Stomach (tissue), 9 donors: ENCODE results near the gene ARHGAP24. TPM values are rescaled to one million over a fixed set of nuclear protein-coding genes. Genes with fewer than 3 reads are reported as not detected.

ENCODE experiments used
- DNase-seq, 2 donors: peaks; one replicate each; pipeline versions ENCODE4 v3.0.0 to v3.0.0-alpha.2; 2013 to 2019
- H3K27ac ChIP-seq, 5 donors: fragments of 200-600 bp in 4 of 5; sonication (generic) in 4 of 5; one replicate each; pipeline ENCODE4 v1.5.1; 2013 to 2019; ENCODE audit warnings: mild to moderate bottlenecking in 1 of 5, moderate library complexity in 1 of 5
- H3K27me3 ChIP-seq, 3 donors: fragments of 200-600 bp; sonication (generic); one replicate each; pipeline ENCODE4 v1.5.1; 2017 to 2019; ENCODE audit warnings: mixed run types in 1 of 3
- H3K36me3 ChIP-seq, 4 donors: fragments of 200-600 bp; sonication (generic); 1 replicate in 3 of 4; 2 replicates in 1 of 4; pipeline ENCODE4 v1.5.1; 2016 to 2019
- H3K4me1 ChIP-seq, 4 donors: fragments of 200-600 bp; sonication (generic); one replicate each; pipeline ENCODE4 v1.5.1; 2016 to 2019
- H3K4me3 ChIP-seq, 4 donors: fragments of 200-600 bp; sonication (generic) in 3 of 4; one replicate each; pipeline ENCODE4 v1.5.1; 2016 to 2019; ENCODE audit warnings: mild to moderate bottlenecking in 1 of 4
- H3K9me3 ChIP-seq, 4 donors: fragments of 200-600 bp; sonication (generic); one replicate each; pipeline ENCODE4 v1.5.1; 2016 to 2019
- CTCF ChIP-seq, 7 experiments: fragments of 450-650 bp in 4 of 7; fragments of 200-600 bp in 3 of 7; sonication (generic) in 3 of 7; IDR thresholded peaks; one replicate each; pipeline ENCODE4 v1.5.1; 2016 to 2019; ENCODE audit warnings: antibody characterized with exemption in 7 of 7, control low read depth in 2 of 7, mild to moderate bottlenecking in 1 of 7
- EP300 ChIP-seq: sonication (generic); formaldehyde crosslinking; IDR thresholded peaks from one replicate; pipeline ENCODE4 v1.6.1; 2017; ENCODE audit warnings: antibody characterized with exemption
- POLR2A ChIP-seq, 4 donors: fragments of 450-650 bp; IDR thresholded peaks; one replicate each; pipeline ENCODE4 v1.6.1; 2016; ENCODE audit warnings: antibody characterized with exemption in 4 of 4, control low read depth in 2 of 4, mild to moderate bottlenecking in 1 of 4, moderate library complexity in 1 of 4
- POLR2AphosphoS5 ChIP-seq, 3 donors: sonication (generic); formaldehyde crosslinking; IDR thresholded peaks; one replicate each; pipeline ENCODE4 v1.6.1; 2016; ENCODE audit warnings: antibody characterized with exemption in 3 of 3
- whole genome bisulfite sequencing, 5 donors: extraction: QIAGEN DNeasy Blood & Tissue Kit in 3 of 5; methylation state at CpG; one replicate each; pipeline versions ENCODE4 v1.1.5 to v1.1.7; 2013 to 2018; 5-methylcytosine and 5-hydroxymethylcytosine counted together
- intact Hi-C: fragments of 100-400 bp; cut with DNase I; formaldehyde crosslinking; loops from one replicate; pipeline ENCODE4 v1.15.1; 2023; ENCODE audit warnings: low total_unique reads
- polyA plus RNA-seq, 3 donors: library from polyadenylated mRNA; stranded (reverse); fragments of 200-250 nt; gene quantifications; one replicate each; pipeline ENCODE4 v1.2.3, GENCODE V29; 2013
- total RNA-seq, 5 donors: library from RNA; depleted of rRNA; stranded (reverse); fragments of >200 nt; gene quantifications; one replicate each; pipeline versions ENCODE4 v1.1.0 to v1.2.3, GENCODE V29; 2014 to 2016
- donor health status: healthy with polysubstance abuse.
- donor health status: Bipolar disorder and iron deficiency.
- donor health status: healthy.

ARHGAP24 gene
- total and polyA plus RNA-seq, 8 donors, result 6.4 to 152 (median 33.5) TPM

DNA sequence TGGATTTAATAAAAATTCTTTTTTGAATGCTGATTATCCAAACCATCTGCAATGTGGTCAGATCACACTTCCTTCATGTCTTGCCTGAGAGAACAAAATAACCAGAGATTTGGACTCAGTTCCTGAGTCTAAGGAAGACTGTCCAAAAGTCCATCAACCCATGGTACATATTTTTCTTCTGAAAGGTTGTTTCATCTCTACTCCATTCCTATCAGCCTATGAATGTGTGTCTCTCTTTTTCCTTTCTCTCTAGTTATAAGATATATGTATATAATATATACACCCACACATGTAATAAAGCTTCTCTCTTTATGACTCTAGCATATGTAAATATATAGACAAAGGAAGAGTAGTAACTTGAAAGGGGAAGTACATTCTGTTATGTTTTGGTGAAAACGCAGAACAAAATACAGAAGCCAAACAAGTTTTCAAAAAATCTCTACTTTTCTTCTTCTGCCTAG, 226.9 kb downstream of the ARHGAP24 start:
- peak overlapping the region in 1 of 5 donors; percentile 43 for H3K27ac ChIP-seq
- DNase-seq, result no peak
- H3K4me3 ChIP-seq, result no peak overlapping the region
- no peaks in the 10 kb centered on the region for H3K9me3 ChIP-seq
- 63 to 83% (median 79%) methylated on average over 1 of the region's 1 CpG for WGBS, 5 donors
- no peaks in the 10 kb centered on the region for H3K4me1 ChIP-seq
- intact Hi-C loops, result no loop called here
- H3K36me3 ChIP-seq, result no peaks in the 10 kb centered on the region
- TF ChIP-seq POLR2AphosphoS5 (IDR thresholded peaks at IDR 0.05) (no peak), POLR2A (IDR thresholded peaks at IDR 0.05) (no peak), EP300 (no peak), CTCF (IDR thresholded peaks at IDR 0.05) (no peak)
- no peaks in the 10 kb centered on the region for H3K27me3 ChIP-seq

DNA sequence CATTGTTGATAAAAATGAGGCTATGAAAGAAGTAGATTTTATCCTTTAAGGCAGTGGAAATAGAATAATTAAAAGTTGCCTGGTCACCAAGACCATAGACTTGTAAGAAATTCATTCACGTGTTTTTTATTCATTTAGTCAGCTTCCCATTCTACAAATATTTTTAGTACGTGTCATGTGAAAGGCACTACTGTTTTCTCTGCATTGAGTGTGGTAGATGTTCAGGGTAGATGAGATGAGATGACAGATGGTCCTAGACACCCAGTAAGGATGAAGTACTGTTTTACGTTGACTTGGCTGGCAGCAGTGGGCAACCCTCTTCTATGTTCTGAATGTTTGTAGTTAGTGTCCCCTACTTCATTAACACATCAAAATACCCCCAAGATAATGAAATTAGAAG, 228.1 kb downstream of the ARHGAP24 start:
- no peak for TF ChIP-seq EP300
- TF ChIP-seq POLR2A (IDR thresholded peaks at IDR 0.05), result no peak
- no peak for TF ChIP-seq CTCF (IDR thresholded peaks at IDR 0.05)
- TF ChIP-seq POLR2AphosphoS5 (IDR thresholded peaks at IDR 0.05), result no peak
- no peak overlapping the region for H3K4me3 ChIP-seq
- no peaks in the 10 kb centered on the region for H3K27me3 ChIP-seq
- no peaks in the 10 kb centered on the region for H3K36me3 ChIP-seq
- intact Hi-C loops, result no loop called here
- peak overlapping the region in 1 of 5 donors; percentile 31 for H3K27ac ChIP-seq
- WGBS, 5 donors, result 74 to 91% (median 86%) methylated on average over 3 of the region's 3 CpGs
- no peaks in the 10 kb centered on the region for H3K4me1 ChIP-seq
- no peak for DNase-seq
- H3K9me3 ChIP-seq, result no peaks in the 10 kb centered on the region

- no peaks in the 10 kb centered on the region for H3K27me3 ChIP-seq
- intact Hi-C loops, result no loop called here
- no peaks in the 10 kb centered on the region for H3K4me1 ChIP-seq
- no peaks in the 10 kb centered on the region for H3K36me3 ChIP-seq
- TF ChIP-seq POLR2AphosphoS5 (IDR thresholded peaks at IDR 0.05) (no peak), POLR2A (IDR thresholded peaks at IDR 0.05) (no peak), CTCF (IDR thresholded peaks at IDR 0.05) (no peak), EP300 (no peak)
- no peak overlapping the region for H3K4me3 ChIP-seq
- no peaks in the 10 kb centered on the region for H3K9me3 ChIP-seq
- DNase-seq, result no peak
- H3K27ac ChIP-seq, result no peak overlapping the region
- WGBS, 5 donors, result 71 to 80% (median 75%) methylated on average over 5 of the region's 5 CpGs
Observed at GRCh38 chr4:85707611-85708010, 232.7 kb downstream of the ARHGAP24 start.

DNA sequence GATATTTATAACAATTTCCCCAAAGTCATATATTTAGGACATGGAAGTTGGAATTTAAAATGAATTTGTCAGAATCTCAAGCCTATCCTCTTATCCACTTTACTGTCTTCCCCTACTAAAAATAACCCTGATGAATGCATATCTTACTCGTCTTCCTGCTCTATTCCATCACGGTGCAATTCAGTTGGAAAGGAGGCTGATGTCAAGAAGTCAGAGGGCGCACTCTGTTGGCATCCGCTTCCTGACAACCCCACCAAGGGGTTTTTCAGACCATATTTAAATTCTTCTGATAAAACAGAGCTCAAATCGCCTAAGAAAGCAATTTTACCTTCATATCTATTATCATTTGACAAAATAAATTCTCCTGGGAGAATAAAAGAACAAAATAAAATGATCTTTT, 233.5 kb downstream of the ARHGAP24 start:
- WGBS, 5 donors, result 62 to 71% (median 67%) methylated on average over 5 of the region's 5 CpGs
- TF ChIP-seq POLR2AphosphoS5 (IDR thresholded peaks at IDR 0.05) (no peak), EP300 (no peak), CTCF (IDR thresholded peaks at IDR 0.05) (no peak), POLR2A (IDR thresholded peaks at IDR 0.05) (no peak)
- no peaks in the 10 kb centered on the region for H3K9me3 ChIP-seq
- no peaks in the 10 kb centered on the region for H3K4me1 ChIP-seq
- intact Hi-C loops, result no loop called here
- no peak for DNase-seq
- H3K4me3 ChIP-seq, result no peak overlapping the region
- no peak overlapping the region for H3K27ac ChIP-seq
- no peaks in the 10 kb centered on the region for H3K36me3 ChIP-seq
- H3K27me3 ChIP-seq, result no peaks in the 10 kb centered on the region
